Measurements from ENCODE around the gene PGPEP1. TPM values are rescaled to one million over a fixed set of nuclear protein-coding genes. Genes with fewer than 3 reads are reported as not detected.
A peak's percentile ranks its signal among the peaks of the same experiment; 100 is the strongest.

PGPEP1 gene
- total and polyA plus RNA-seq, 2 donors (not counting 3 experiments of a cell fraction or from before 2014, with no cell fraction given), result 9.9 to 27.2 TPM

GRCh38 chr19:18392417-18392816 lies 52.0 kb downstream of the PGPEP1 start:
- H2AFZ ChIP-seq (ENCODE audit: low read depth, low read length), result no peak overlapping the region
- dilution Hi-C loops (cut with MboI; ENCODE audit: extremely low pct_ligation_motif_present, low sequenced_read_pairs), result no loop called here
- H3K36me3 ChIP-seq (ENCODE audit: control insufficient read depth in 2 of 2, extremely low read depth in 1 of 2, insufficient read depth in 2 of 2, low read length in 2 of 2), result peaks cover 0 to 9% of the 10 kb centered on the region in 2 experiments
- H3K9me1 ChIP-seq (replicated peaks; ENCODE audit: control insufficient read depth, extremely low read depth, insufficient read depth, low read length), result no peaks in the 10 kb centered on the region
- H3K4me3 ChIP-seq (replicated peaks in 1 of 3; ENCODE audit: insufficient read depth in 1 of 3, low read depth in 1 of 3, low read length in 3 of 3), result no peak overlapping the region
- DNase-seq (ENCODE audit: low read depth, low spot score) (peak; percentile 49), FAIRE-seq (peak; percentile 84)
- H3K27me3 ChIP-seq (ENCODE audit: control insufficient read depth in 2 of 2, insufficient read depth in 2 of 2, low read length in 2 of 2), result no peaks in the 10 kb centered on the region
- H3K27ac ChIP-seq (ENCODE audit: insufficient read depth, low read depth, low read length), result no peak overlapping the region
- no TSS peak for BruUV-seq (replicated peaks)
- POLR2A ChIA-PET, result interaction anchor here (1.0 kb wide), 1 partner anchor 111 kb away, joined by 4 read pairs; the partner anchor contains the start of gene JUND
- intact Hi-C loops (cut with micrococcal nuclease), result no loop called here
- TF ChIP-seq FOS (IDR thresholded peaks at IDR 0.05; ENCODE audit: borderline replicate concordance, insufficient read depth, low read length), result peak; percentile 72
- TF ChIP-seq, protein P1, sequence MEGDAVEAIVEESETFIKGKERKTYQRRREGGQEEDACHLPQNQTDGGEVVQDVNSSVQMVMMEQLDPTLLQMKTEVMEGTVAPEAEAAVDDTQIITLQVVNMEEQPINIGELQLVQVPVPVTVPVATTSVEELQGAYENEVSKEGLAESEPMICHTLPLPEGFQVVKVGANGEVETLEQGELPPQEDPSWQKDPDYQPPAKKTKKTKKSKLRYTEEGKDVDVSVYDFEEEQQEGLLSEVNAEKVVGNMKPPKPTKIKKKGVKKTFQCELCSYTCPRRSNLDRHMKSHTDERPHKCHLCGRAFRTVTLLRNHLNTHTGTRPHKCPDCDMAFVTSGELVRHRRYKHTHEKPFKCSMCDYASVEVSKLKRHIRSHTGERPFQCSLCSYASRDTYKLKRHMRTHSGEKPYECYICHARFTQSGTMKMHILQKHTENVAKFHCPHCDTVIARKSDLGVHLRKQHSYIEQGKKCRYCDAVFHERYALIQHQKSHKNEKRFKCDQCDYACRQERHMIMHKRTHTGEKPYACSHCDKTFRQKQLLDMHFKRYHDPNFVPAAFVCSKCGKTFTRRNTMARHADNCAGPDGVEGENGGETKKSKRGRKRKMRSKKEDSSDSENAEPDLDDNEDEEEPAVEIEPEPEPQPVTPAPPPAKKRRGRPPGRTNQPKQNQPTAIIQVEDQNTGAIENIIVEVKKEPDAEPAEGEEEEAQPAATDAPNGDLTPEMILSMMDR (IDR thresholded peaks at IDR 0.05; ENCODE audit: extremely low read depth in 1 of 2, insufficient read depth in 1 of 2, low read depth in 1 of 2, low read length in 2 of 2), result no peak
- no peak for TF ChIP-seq EZH2 (IDR thresholded peaks at IDR 0.05; ENCODE audit: borderline replicate concordance, low read depth, low read length, severe bottlenecking)
- TF ChIP-seq POLR2AphosphoS5 (IDR thresholded peaks at IDR 0.05; ENCODE audit: insufficient read depth, low read depth, low read length), result no peak
- peak; percentile 14 for TF ChIP-seq JUN (IDR thresholded peaks at IDR 0.05; ENCODE audit: borderline replicate concordance, insufficient read depth, insufficient read length, low read depth)
- TF ChIP-seq GATA2 (IDR thresholded peaks at IDR 0.05; ENCODE audit: insufficient read depth, insufficient read length, low read depth, low read length), result peak; percentile 39
- TF ChIP-seq, protein P2, sequence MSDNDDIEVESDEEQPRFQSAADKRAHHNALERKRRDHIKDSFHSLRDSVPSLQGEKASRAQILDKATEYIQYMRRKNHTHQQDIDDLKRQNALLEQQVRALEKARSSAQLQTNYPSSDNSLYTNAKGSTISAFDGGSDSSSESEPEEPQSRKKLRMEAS (IDR thresholded peaks at IDR 0.05; ENCODE audit: insufficient read depth, insufficient read length), result no peak
- CTCF ChIA-PET, result interaction anchor here (0.5 to 9.4 kb wide), 7 partner anchors 9 to 113 kb away, joined by 3 to 115 read pairs (median 5); no protein-coding TSS in a partner anchor
- no peaks in the 10 kb centered on the region for H4K20me1 ChIP-seq (replicated peaks; ENCODE audit: control insufficient read depth, extremely low read depth, insufficient read depth, low read length)
- H3K4me2 ChIP-seq (ENCODE audit: insufficient read depth, low read length), result no peak overlapping the region
- peaks cover 6% of the 10 kb centered on the region for H3K4me1 ChIP-seq (ENCODE audit: control insufficient read depth, extremely low read depth, insufficient read depth, low read length)
- H3K9me3 ChIP-seq (replicated peaks; ENCODE audit: control insufficient read depth, insufficient read depth, low read length), result no peaks in the 10 kb centered on the region
- H3K79me2 ChIP-seq (ENCODE audit: control insufficient read depth, insufficient read depth, low read length), result peaks cover 13% of the 10 kb centered on the region
- no peak overlapping the region for H3K9ac ChIP-seq (replicated peaks; ENCODE audit: extremely low read depth, insufficient read depth, low read length)
